GM19455 (cell line): ENCODE data around the gene TUG1.

Source experiments
- ATAC-seq: cut with Tn5 transposase; IDR thresholded peaks from one replicate; pipeline ENCODE4 v1.9.1; 2021; ENCODE audit not compliant: unreplicated experiment

The TUG1 gene

DNA sequence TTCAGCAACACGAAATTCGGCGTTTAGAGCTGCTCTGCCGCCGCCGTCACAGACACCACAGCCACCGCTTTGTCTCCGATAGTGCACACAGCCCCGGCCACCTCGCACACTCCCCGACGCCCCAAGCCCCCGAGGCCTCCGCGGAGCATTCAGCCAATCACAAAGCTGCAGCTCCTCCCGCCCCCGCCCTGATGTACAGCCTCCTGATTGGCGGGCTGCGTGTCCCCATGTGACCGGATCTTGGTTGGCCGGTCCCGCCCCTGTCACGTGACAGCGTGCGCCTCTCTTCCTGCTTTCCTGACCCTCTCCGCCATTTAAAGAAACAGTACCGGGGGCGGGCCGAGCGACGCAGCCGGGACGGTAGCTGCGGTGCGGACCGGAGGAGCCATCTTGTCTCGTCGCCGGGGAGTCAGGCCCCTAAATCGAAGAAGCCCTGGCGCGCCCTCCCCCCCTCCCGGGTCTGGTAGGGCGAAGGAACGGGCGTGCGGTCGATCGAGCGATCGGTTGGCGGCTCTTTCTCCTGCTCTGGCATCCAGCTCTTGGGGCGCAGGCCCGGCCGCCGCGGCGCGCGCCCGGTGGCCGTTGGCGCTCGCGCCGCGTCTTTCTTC, at the start of gene TUG1:
Gene TUG1 (plus strand): TSS at position 342 of the 608 bp plus-strand sequence.
- ATAC-seq: peak; percentile 90

GRCh38 chr22:30919973-30920372, 49.1 kb upstream of the TUG1 start:
- ATAC-seq: no peak

DNA sequence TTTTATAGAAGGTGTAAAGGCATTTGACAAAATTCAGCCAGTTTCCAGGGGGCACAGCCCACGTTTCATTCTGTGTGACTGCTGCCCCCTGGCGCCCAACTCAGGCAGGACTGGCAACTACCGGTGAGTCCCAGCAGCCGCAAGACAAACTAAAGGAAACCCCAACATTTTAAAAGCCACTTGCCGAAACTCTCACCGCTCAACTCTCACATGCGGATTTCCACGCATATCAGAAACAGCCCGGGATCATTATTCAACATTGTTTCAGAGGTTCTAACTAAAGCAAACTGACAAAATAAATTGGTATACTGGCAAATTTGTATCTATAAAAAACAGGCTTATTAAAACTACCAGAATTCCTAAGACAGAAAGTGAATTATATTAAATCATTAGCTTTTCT, 48.7 kb upstream of the TUG1 start:
- ATAC-seq: no peak

DNA sequence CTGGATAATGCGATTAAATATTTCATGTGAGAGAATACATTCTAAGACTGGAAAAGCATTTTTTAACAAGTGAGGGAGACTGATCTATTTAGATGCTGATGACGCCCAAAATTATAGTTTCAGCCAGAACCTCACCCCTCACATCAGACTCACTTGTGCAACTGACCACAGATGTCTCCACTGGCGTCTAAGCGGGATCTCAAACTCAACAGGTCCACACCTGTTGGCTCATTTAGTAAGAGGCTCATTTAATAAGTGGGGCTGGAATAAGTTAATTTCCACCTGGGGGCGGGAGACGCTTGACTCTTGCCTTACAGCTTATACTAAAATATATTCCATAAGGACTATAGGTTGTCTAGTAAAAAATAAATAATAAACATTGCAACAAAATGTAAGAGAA, 48.0 kb upstream of the TUG1 start:
- no peak for ATAC-seq

DNA sequence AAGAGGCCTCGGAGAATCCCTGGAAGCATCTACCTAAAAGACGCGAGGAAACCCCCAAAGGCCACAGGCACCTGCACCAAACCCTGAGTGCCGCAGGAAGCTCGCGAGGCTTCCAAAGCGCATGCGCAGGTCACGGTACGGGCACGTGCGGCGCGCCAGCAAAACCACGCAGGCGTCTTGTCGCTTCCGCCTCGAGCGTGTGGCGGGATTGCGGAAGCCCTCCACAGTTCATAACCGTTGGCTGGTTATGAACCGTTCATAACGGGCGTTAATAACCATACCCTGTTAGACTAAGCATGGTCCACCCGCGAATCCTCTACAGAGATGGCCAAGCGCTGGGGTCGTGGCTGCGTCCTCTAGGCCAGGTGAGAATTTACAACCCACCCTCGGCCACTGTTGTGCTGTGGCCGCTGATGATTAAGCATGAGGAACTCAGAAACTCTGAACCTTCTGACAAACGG, 46.9 kb upstream of the TUG1 start:
- no peak for ATAC-seq

DNA sequence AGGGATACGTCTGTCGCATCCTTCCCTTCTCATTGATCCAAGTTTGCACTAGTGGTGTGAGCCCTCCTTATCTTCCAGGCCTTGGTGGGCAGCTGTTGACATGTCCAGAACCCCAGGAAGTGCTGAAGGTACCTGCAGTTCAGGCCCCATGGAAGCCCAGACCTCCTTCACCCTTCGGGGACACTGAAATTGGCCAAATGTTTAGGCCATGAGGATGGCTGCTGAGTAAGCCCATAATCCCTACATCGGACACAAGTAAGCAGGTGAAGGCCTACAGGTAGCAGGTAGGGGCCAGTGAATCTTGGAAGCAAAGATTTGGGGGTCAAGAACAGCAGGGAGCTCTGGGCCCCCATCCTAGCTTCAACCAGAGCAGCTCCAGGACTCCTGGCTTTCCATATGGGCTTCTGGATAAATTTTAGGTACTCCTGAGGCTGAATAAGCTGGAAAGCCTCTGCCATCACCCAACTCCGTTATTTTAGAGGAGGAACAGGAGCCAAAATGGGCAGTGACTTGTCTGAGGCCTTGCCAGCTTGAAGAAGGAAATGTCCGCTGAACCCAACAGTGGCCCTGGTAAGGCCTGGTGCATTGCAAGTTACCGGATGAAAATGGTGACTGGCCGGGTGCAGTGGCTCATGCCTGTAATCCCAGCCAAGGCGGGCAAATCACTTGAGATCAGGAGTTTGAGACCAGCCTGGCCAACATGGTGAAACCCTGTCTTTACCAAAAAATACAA, 45.7 kb upstream of the TUG1 start:
- no peak for ATAC-seq

- no peak for ATAC-seq
Observed at GRCh38 chr22:30925667-30926066, 43.4 kb upstream of the TUG1 start.

GRCh38 chr22:30926706-30927105, 42.4 kb upstream of the TUG1 start:
- ATAC-seq: no peak

DNA sequence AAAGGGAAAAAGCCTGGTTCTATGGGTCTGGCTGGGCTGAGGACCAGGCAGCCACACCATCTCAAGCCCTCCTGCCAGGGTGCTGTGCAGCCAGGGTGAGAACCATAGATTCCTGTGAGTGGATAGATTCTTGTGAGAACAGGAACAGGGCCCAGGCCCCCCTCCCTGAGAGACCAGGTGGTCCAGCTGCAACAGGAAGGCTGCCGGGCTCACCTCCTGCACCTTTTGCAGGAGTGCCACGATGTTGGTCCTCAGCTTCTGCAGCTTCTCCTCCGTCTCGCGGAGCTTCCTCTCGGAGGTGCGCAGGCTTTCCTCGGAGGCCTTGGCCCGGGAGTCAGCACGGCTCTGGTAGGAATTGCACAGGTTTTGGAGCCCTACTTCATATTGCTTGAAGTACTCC, 41.3 kb upstream of the TUG1 start:
- no peak for ATAC-seq

DNA sequence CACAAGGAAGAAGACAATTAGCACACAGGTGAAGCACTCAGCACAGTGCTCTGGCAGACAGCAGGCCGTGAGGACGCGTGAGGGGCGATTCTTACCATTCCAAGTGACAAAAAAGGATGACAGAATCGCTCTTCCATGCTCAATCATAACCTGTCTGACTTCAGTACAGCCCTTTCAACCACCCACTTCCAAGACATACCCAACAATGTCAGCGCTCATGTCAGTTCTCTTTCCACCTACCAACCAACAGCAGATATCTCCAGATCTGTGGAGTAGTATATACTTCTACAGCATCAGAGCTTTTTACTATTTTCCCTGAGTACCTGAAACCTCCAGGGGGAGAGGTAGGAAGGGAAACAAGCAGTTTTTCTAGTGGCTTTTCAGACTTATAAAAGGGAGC, 40.7 kb upstream of the TUG1 start:
- ATAC-seq: no peak

DNA sequence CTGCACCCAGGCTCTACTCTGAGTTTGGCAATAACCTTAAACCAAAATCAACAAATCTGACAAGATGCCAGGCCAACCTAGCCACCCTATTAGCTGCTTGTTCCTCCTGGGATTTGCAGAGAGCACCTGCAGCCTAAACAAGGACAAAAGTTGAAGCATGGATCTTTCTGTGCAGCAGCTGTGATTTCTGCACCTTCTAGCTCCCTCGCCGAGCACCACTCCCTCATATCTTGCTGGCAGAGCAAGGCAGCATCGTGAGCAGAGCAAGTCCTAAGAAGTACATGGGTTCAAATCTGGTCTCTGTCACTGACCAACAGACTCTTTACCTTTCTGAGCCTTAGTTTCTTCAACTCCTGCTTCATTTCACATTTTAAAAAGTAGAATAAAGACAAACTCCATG, 38.8 kb upstream of the TUG1 start:
- no peak for ATAC-seq

- no peak for ATAC-seq
Observed at GRCh38 chr22:30931541-30932300, 37.3 kb upstream of the TUG1 start.

- ATAC-seq: no peak
Observed at GRCh38 chr22:30932661-30933060, 36.4 kb upstream of the TUG1 start.

DNA sequence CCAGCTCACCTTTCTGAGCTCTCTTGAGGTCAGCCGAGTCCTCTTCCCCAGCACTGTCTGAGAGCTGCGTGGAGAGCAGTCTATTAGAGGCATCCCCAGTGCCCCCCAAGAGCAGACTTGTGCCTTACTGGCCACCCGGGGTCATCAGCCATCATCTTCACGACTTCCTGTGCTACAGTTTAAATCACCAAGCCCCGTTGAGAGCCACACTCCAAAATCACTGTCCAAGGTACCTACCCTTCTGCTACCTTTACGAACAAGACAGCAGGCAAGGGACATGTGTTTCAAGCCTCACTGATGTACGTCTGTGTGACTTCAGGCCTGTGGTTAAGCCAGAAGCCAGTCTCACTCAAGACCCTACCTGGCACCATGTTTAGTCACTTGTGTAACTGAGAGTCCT, 35.6 kb upstream of the TUG1 start:
- no peak for ATAC-seq

GRCh38 chr22:30934053-30934452, 35.0 kb upstream of the TUG1 start:
- ATAC-seq: no peak

DNA sequence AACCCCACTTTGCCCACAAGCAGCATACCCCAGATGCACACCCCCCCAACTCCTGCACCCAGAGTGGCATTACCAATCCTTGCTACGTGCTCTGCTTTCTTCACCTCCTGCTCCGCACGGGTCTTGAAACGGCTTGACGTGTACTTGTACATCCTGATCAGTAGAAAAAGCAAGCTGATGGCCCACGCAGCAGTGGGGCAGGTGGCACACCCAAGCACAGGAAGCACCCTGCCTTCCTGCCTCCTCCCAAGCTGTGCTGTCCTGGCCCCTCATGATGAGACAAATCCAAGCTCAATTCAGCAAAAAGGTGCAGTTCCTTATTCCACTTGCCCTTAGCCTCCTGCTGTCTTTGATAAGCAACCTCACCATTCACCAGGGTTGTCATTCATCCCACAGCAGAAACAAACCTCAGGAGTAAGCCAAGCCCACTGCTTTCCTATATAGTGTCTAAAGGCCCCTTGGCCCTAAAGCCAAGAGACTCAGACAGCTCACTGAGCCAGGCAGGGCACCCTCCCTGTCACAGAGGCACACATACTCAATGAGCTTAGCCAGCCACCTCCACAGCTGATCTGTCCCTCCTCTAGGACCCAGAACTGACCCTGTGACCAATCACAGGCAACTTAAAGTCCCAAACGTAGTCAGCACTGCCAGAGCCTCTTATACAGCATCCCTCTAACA, 28.2 kb upstream of the TUG1 start:
- ATAC-seq: no peak

- no peak for ATAC-seq
Observed at GRCh38 chr22:30941363-30941740, 27.7 kb upstream of the TUG1 start.

- ATAC-seq: no peak
Observed at GRCh38 chr22:30943368-30943767, 25.7 kb upstream of the TUG1 start.

- ATAC-seq: no peak
Observed at GRCh38 chr22:30944986-30945385, 24.1 kb upstream of the TUG1 start.

DNA sequence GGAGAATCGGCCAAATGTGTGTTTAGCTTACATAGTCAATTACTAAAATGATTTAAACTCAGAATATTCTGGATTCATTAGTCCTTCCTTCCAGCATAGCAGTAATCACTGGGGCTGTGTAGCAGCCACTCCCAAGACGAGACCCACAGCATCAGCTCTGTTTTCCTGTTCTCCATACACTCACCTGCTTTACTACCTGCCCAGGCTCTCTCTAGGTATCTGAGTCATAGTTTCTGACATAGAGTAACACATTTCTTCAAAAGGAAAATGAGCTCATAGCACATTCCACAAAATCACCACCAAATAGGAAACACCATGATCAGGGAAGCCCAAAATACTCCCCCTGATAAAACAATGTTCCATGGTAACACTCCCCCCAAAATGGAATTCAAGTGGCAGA, 23.4 kb upstream of the TUG1 start:
- no peak for ATAC-seq

DNA sequence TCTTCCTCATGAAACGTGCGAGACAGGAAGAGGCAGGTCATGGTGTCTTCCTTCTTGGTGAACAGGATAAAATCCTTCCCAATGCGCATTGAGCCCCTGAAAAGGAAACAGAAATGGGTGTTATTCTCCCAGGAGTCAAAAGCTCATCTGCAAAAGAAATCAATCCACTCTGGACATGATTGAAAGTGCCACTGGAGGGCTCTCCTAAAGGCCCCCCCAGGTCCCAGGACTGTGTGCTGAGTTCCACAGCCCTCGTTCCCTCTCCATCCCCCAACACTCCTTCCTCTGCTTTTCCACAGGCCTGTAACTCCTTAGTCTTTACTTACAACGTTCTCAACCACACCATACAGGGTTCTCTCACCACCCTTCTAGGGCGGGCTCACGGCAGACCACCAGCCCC, 22.7 kb upstream of the TUG1 start:
- ATAC-seq: no peak
